Measurements from ENCODE around the gene TMEM52.

Gene TMEM52

GRCh38 chr1:1922956-1923833, 4.1 kb upstream of the TMEM52 start:
- Mint-ChIP-seq H3K4me3 (no peak overlapping the region), H3K27ac (no peak overlapping the region), H3K36me3 (no peaks in the 10 kb centered on the region)

DNA sequence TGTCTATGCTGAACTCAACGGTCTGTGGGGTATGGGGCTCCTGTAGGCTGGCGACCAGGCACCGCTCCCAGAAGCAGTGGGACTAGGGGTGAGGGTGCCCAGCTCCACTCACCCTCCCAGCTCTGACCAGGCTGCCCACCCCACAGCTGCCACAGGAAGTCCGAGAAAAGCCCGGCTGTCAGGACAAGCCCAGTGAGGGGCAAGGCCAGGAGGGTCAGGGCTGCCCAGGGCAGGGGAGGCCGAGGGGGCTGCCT, 3.5 kb upstream of the TMEM52 start:
- Mint-ChIP-seq H3K4me1 (no peaks in the 10 kb centered on the region), H3K9me3 (no peaks in the 10 kb centered on the region), H3K36me3 (no peaks in the 10 kb centered on the region), H3K27ac (no peak overlapping the region), H3K27me3 (no peaks in the 10 kb centered on the region), H3K4me3 (no peak overlapping the region)

More at GRCh38 chr1:1922956-1923833, 4.1 kb upstream of the TMEM52 start:
- no peaks in the 10 kb centered on the region for H3K27me3 Mint-ChIP-seq
- no peaks in the 10 kb centered on the region for H3K4me1 Mint-ChIP-seq
- no peaks in the 10 kb centered on the region for H3K9me3 Mint-ChIP-seq

- Mint-ChIP-seq H3K9me3 (no peaks in the 10 kb centered on the region), H3K4me1 (no peaks in the 10 kb centered on the region), H3K27me3 (no peaks in the 10 kb centered on the region), H3K4me3 (no peak overlapping the region), H3K36me3 (no peaks in the 10 kb centered on the region), H3K27ac (no peak overlapping the region)
These were observed 3.0 kb upstream of the TMEM52 start for GRCh38 chr1:1921901-1922701.

- Mint-ChIP-seq H3K36me3 (no peaks in the 10 kb centered on the region), H3K27ac (no peak overlapping the region), H3K9me3 (no peaks in the 10 kb centered on the region), H3K4me3 (no peak overlapping the region), H3K4me1 (no peaks in the 10 kb centered on the region), H3K27me3 (no peaks in the 10 kb centered on the region)
These were observed 2.4 kb upstream of the TMEM52 start for GRCh38 chr1:1921459-1921862.

GRCh38 chr1:1920608-1921458, 1.8 kb upstream of the TMEM52 start:
- H3K4me1 Mint-ChIP-seq = no peaks in the 10 kb centered on the region
- H3K9me3 Mint-ChIP-seq = no peaks in the 10 kb centered on the region
- H3K27ac Mint-ChIP-seq = no peak overlapping the region
- H3K4me3 Mint-ChIP-seq = no peak overlapping the region
- H3K36me3 Mint-ChIP-seq = no peaks in the 10 kb centered on the region
- H3K27me3 Mint-ChIP-seq = no peaks in the 10 kb centered on the region

GRCh38 chr1:1920057-1920607, 1.1 kb upstream of the TMEM52 start:
- Mint-ChIP-seq H3K4me3 (peak overlapping the region; percentile 68), H3K27ac (no peak overlapping the region), H3K4me1 (no peaks in the 10 kb centered on the region)

GRCh38 chr1:1919304-1920056, 401 bp upstream of the TMEM52 start:
- no peaks in the 10 kb centered on the region for H3K27me3 Mint-ChIP-seq
- H3K4me1 Mint-ChIP-seq = no peaks in the 10 kb centered on the region
- peak overlapping the region; percentile 30 for H3K27ac Mint-ChIP-seq
- H3K36me3 Mint-ChIP-seq = no peaks in the 10 kb centered on the region
- H3K4me3 Mint-ChIP-seq = peak overlapping the region; percentile 68
- H3K9me3 Mint-ChIP-seq = no peaks in the 10 kb centered on the region

More at GRCh38 chr1:1920057-1920607, 1.1 kb upstream of the TMEM52 start:
- Mint-ChIP-seq H3K9me3 (no peaks in the 10 kb centered on the region), H3K27me3 (no peaks in the 10 kb centered on the region), H3K36me3 (no peaks in the 10 kb centered on the region)

DNA sequence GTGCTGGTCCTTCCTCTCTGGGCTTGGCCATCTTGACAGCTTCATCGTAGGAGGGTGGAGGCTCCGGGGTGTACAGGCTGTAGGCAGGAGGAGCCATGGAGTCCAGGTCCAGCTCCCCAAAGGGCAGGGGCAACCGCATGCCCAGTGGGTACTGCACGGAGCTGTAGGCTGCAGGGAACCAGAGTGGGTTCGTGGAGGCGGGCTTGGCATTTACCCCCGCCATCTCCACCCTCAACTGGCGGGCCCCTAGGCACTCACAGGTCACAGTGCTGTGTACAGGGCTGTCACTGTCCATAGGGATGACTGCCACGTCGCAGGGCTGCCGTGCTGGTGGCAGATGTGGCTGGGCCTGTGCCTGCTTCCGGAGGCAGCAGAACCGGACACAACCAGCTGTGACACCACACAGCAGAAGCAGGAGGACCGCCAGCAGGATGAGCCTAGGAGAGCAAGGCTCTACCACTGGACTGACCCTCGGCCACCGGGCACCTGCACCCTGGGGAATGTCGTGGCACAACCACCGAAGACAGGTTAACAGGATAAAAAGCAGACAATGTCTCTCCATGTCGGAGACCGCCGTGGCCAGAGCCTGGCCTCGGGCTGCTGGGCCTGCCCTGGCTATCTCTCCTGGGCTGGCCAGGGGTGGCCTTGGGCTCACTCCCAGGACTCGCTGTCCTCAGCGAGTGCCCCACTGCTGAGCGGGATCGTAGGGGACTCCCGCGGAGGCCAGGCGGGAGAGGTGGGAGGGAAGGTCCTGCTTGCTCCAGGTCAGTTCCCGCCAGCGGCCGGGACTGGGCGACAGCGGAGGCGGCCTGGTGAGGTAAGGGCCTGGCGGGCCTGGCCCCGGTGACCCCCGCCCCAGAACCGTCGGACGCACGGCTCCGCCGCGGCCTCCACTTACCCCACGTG, 831 bp downstream of the TMEM52 start:
- H3K4me3 Mint-ChIP-seq = peak overlapping the region; percentile 65

DNA sequence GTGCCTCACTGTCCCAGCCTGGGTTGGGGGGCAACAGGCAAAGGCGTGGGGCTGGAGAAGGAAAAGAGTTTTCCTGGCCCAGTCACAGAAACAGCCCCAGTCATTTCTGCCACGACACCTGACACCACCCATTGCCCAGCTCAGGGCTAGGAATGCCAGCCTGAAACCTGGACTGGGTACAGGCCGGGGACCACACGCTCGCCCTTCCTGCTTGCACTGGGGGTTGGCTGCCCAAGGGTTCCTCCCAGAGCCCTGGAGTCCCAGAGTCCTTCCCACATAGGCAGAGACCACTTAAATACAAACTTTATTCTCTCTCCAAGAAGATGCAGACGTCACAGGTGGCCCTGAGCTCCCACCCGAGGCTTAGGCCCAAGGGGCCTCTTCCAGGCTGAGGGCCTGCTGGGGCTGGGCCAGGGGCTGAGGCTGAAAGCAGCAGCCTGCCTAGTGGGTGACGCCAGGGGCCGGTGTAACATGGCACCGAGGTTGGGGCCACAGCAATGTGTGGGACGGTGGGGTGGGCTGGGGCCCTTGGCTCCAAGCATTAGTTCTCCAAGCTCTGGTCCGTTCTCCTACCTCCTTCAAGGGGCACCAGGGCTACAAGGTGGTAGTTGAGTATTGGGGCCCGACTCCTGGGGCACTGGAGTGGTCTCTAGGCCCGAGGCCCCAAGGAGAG, 1.6 kb downstream of the TMEM52 start:
- H3K4me3 Mint-ChIP-seq = peak overlapping the region; percentile 15
- no peaks in the 10 kb centered on the region for H3K9me3 Mint-ChIP-seq
- no peak overlapping the region for H3K27ac Mint-ChIP-seq
- H3K36me3 Mint-ChIP-seq = no peaks in the 10 kb centered on the region
- H3K27me3 Mint-ChIP-seq = no peaks in the 10 kb centered on the region
- H3K4me1 Mint-ChIP-seq = no peaks in the 10 kb centered on the region

More for the DNA sequence above, 831 bp downstream of the TMEM52 start:
- H3K27ac Mint-ChIP-seq = no peak overlapping the region
- no peaks in the 10 kb centered on the region for H3K9me3 Mint-ChIP-seq
- no peaks in the 10 kb centered on the region for H3K4me1 Mint-ChIP-seq
- no peaks in the 10 kb centered on the region for H3K27me3 Mint-ChIP-seq
- no peaks in the 10 kb centered on the region for H3K36me3 Mint-ChIP-seq

DNA sequence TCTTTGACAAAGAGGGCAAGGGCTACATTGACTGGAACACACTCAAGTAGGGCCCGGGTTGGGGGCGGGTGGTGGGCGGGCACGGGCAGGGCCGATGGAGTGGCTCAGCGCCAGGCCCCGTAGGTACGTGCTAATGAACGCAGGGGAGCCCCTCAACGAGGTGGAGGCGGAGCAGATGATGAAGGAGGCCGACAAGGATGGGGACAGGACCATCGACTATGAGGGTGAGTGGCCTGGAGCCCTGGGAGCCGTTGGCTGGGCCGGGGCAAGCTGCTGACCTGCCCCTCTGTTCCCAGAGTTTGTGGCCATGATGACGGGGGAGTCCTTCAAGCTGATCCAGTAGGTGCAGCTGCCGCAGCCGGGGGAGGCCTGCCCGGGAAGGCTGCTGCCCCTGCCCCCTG, 2.2 kb downstream of the TMEM52 start:
- H3K4me1 Mint-ChIP-seq = no peaks in the 10 kb centered on the region
- no peaks in the 10 kb centered on the region for H3K9me3 Mint-ChIP-seq
- H3K27me3 Mint-ChIP-seq = no peaks in the 10 kb centered on the region
- no peaks in the 10 kb centered on the region for H3K36me3 Mint-ChIP-seq
- H3K27ac Mint-ChIP-seq = no peak overlapping the region
- no peak overlapping the region for H3K4me3 Mint-ChIP-seq

- Mint-ChIP-seq H3K36me3 (no peaks in the 10 kb centered on the region), H3K9me3 (no peaks in the 10 kb centered on the region), H3K27me3 (no peaks in the 10 kb centered on the region), H3K4me1 (no peaks in the 10 kb centered on the region), H3K4me3 (no peak overlapping the region), H3K27ac (no peak overlapping the region)
These were observed 2.9 kb downstream of the TMEM52 start for GRCh38 chr1:1915911-1916840.

- no peak within 1 kb of the TSS for H3K4me3 Mint-ChIP-seq
- H3K36me3 Mint-ChIP-seq = no peaks in the 10 kb centered on the region
- no peaks in the 10 kb centered on the region for H3K9me3 Mint-ChIP-seq
- no peak within 1 kb of the TSS for H3K27ac Mint-ChIP-seq
- H3K4me1 Mint-ChIP-seq = peaks cover 3% of the 10 kb centered on the region
- H3K27me3 Mint-ChIP-seq = no peaks in the 10 kb centered on the region
These were observed 3.9 kb downstream of the TMEM52 start, which contains the start of gene CALML6 for GRCh38 chr1:1914971-1915692. TSS of gene CALML6 (plus strand) at chr1:1915260. CDS start at chr1:1915281, 21 bp downstream.
